GM19099 (cell line): ENCODE measurements around the gene PIPOX.

Source experiments
- POLR2A ChIP-seq: IDR thresholded peaks from 3 replicates; pipeline ENCODE4 v1.6.1; 2011; ENCODE audit warnings: low read depth; ENCODE audit not compliant: insufficient read length; ENCODE audit errors: extremely low read depth

Gene PIPOX

GRCh38 chr17:29010586-29010985 lies 32.4 kb upstream of the PIPOX start:
- TF ChIP-seq POLR2A = no peak

DNA sequence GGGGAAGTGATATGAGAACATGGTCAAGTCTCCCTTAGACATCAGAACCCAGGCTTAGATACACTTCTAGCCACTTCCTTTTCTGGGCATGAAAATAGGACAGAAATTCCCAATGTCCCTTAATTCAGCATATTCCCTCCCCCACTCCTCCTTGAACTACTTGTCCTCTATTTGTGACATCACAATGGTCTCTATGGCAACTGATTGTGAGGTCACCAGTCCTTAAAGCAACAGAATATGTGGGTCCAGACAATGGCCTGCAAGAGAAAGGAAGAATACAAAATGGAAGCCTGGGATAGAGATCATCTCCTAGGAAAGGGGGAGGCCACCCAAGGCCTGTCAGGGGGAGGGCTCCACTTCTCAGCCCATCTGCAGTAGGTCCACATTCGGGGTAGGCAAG lies 30.4 kb upstream of the PIPOX start:
- no peak for TF ChIP-seq POLR2A

- no peak for TF ChIP-seq POLR2A
Observed at GRCh38 chr17:29014716-29015115, 28.2 kb upstream of the PIPOX start.

GRCh38 chr17:29016345-29017210 lies 26.4 kb upstream of the PIPOX start:
- no peak for TF ChIP-seq POLR2A

- no peak for TF ChIP-seq POLR2A
Observed at GRCh38 chr17:29018788-29019474, 24.0 kb upstream of the PIPOX start.

DNA sequence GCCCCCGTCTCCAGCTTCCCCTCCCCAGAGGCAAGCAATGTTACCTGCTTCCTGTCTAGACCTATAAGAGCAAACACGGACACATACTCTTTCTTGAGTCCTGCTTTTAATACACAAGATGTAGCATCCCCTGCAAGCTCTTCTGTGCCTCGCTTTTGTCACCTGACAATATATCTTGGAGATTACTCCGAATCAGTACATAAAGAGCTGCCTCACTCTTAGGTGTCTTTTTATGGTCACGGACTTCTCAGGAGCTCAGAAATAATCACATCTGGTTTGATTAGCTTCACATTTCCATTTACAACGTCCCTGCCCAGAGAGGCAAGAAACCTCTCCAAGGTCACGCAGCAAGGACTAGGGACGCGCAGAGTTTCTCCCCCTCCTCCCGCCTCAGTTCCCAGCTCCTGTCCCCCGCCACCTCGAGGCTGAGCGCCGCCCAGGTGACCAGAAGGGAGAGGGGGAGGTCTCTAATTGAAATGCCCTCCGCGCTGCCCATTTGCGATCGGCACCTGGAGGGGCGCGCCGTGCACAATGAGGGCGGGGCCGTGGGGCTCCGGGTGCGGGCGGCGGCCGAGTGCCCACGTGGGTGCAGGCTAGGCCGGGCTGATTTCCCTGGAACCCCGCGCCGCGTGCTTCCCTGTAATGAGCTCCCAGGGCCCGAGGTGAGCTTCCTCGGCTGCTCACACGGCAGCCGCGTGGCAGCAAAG lies 23.3 kb upstream of the PIPOX start:
- TF ChIP-seq POLR2A = no peak

GRCh38 chr17:29020576-29020975 lies 22.4 kb upstream of the PIPOX start:
- TF ChIP-seq POLR2A = no peak

GRCh38 chr17:29021226-29021625 lies 21.7 kb upstream of the PIPOX start:
- no peak for TF ChIP-seq POLR2A

DNA sequence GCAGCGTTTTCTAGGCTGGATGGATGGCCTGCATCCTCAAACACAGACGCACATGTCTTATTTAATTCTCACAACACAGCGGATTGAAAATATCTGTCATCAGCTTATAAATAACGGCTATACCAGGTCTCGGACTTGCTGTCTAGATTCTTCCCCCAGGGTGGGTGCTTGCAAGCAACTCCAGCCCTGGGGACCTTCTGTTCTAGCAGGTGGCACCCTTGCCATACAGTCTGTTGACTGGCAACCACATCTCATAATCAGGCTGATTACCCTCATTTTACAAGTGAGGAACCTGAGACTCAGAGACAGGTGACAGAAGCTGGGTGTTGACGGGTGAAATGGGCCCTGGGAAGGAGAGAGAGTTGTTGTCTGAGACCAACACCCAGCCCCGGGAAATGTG lies 20.9 kb upstream of the PIPOX start:
- no peak for TF ChIP-seq POLR2A

DNA sequence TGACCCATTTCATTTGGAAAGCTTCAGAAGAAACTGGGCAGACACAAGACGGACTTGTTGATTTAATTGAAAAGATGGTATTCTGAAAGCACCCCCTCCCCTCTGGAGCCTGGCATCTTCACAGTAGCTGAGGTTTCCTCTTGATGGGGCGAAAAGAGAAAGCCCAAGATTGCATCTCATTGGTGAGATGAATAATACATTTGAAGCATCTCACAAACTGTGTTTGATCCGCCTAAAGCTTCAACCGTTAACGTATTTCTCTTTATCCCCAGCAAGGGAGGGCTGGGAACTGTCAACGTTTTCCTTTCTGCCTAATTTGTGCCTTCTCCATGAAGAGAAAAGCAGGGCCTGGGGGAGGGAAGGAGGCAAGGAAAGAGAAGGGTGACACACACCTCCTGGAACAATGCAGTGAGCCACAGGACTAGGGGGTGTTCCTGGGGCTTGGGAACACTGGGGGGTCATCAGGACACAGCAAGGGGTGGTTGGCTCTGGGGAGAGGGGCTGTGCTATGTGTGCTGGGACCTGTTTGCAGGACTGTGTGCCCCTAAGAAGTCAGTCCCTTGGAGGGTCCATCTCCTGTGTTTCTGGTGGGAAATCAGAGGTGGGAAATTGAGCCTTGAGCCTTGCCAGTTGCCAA lies 18.5 kb upstream of the PIPOX start:
- TF ChIP-seq POLR2A = no peak

GRCh38 chr17:29031488-29031887 lies 11.5 kb upstream of the PIPOX start:
- TF ChIP-seq POLR2A = no peak

GRCh38 chr17:29032013-29032856 lies 10.7 kb upstream of the PIPOX start:
- TF ChIP-seq POLR2A = no peak

- TF ChIP-seq POLR2A = no peak
Observed at GRCh38 chr17:29032857-29033197, 10.1 kb upstream of the PIPOX start.

- no peak for TF ChIP-seq POLR2A
Observed at GRCh38 chr17:29034510-29034909, 8.4 kb upstream of the PIPOX start.

GRCh38 chr17:29036584-29036983 lies 6.4 kb upstream of the PIPOX start:
- no peak for TF ChIP-seq POLR2A

DNA sequence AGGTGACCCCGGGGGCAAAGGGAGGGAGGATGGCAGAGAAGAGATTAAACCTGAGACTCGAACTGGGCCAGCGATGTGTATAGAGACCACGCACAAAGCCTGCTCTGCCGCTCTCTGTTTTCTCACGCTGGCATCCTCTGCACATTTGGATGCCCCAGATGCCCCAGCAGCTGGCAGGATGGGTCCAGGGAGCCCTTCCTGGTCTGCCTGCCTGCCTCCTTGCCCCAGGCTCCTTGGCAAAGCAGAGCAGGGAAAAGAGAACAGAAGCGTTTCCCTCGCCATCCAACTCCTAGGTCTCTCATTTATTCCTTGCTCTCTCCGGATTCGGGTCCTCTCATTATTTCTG lies 5.2 kb upstream of the PIPOX start:
- no peak for TF ChIP-seq POLR2A
